Measurements from ENCODE around the gene GRPEL1. TPM values are rescaled to one million over a fixed set of nuclear protein-coding genes. Genes with fewer than 3 reads are reported as not detected.

Gene GRPEL1
- polyA plus RNA-seq, 1 donor from 2014 or later, result 28.5 TPM

- no peak overlapping the region for H3K9ac ChIP-seq (ENCODE audit: low read length)
- H3K4me3 ChIP-seq (ENCODE audit: low read length), result no peak overlapping the region
- no peak overlapping the region for H3K27ac ChIP-seq (ENCODE audit: low read length)
- no peaks in the 10 kb centered on the region for H3K27me3 ChIP-seq (ENCODE audit: insufficient read depth, low read depth, low read length)
- H3K9me2 ChIP-seq (ENCODE audit: insufficient read depth, low read length), result no peaks in the 10 kb centered on the region
- no peaks in the 10 kb centered on the region for H3K9me3 ChIP-seq (ENCODE audit: low read length)
- H4K20me1 ChIP-seq (ENCODE audit: insufficient read depth), result no peaks in the 10 kb centered on the region
- no peak overlapping the region for H2AFZ ChIP-seq (ENCODE audit: low read depth, low read length)
- H3K36me3 ChIP-seq (ENCODE audit: insufficient read depth, low read length), result no peaks in the 10 kb centered on the region
- no peaks in the 10 kb centered on the region for H3K79me2 ChIP-seq (replicated peaks; ENCODE audit: insufficient read depth, low read length)
- no peak overlapping the region for H3K4me2 ChIP-seq (ENCODE audit: low read length)
- no peaks in the 10 kb centered on the region for H3F3A ChIP-seq (ENCODE audit: insufficient read depth, low read length, poor library complexity, severe bottlenecking)
- TF ChIP-seq SMC3 (conservative IDR thresholded peaks at IDR 0.05; ENCODE audit: poor library complexity), result no peak
- TF ChIP-seq TAF1 (IDR thresholded peaks at IDR 0.05; ENCODE audit: low read depth), result no peak
- TF ChIP-seq REST (IDR thresholded peaks at IDR 0.05; ENCODE audit: borderline replicate concordance), result no peak
- no peak for TF ChIP-seq EZH2 (IDR thresholded peaks at IDR 0.05; ENCODE audit: borderline replicate concordance, insufficient read depth, low read length, poor library complexity, severe bottlenecking)
- TF ChIP-seq RAD21 (conservative IDR thresholded peaks at IDR 0.05), result no peak
- no peak for TF ChIP-seq EP300 (conservative IDR thresholded peaks at IDR 0.05; ENCODE audit: poor library complexity, severe bottlenecking)
- TF ChIP-seq MXI1 (conservative IDR thresholded peaks at IDR 0.05; ENCODE audit: poor library complexity, severe bottlenecking), result no peak
- no peak for TF ChIP-seq POLR2AphosphoS5 (IDR thresholded peaks at IDR 0.05)
- TF ChIP-seq CTCF (IDR thresholded peaks at IDR 0.05; ENCODE audit: poor library complexity, severe bottlenecking), result no peak
Measured at GRCh38 chr4:7095611-7096155, 27.8 kb upstream of the GRPEL1 start.

GRCh38 chr4:7094916-7095315 lies 27.1 kb upstream of the GRPEL1 start:
- Histone ChIP-seq H2AFZ (ENCODE audit: low read depth, low read length) (no peak overlapping the region), H3K27ac (ENCODE audit: low read length) (no peak overlapping the region), H3K9me3 (ENCODE audit: low read length) (no peaks in the 10 kb centered on the region), H4K20me1 (ENCODE audit: insufficient read depth) (no peaks in the 10 kb centered on the region), H3K79me2 (replicated peaks; ENCODE audit: insufficient read depth, low read length) (no peaks in the 10 kb centered on the region), H3K27me3 (ENCODE audit: insufficient read depth, low read depth, low read length) (no peaks in the 10 kb centered on the region), H3K9me2 (ENCODE audit: insufficient read depth, low read length) (no peaks in the 10 kb centered on the region), H3K4me3 (ENCODE audit: low read length) (no peak overlapping the region), H3K4me2 (ENCODE audit: low read length) (no peak overlapping the region), H3K9ac (ENCODE audit: low read length) (no peak overlapping the region), H3K36me3 (ENCODE audit: insufficient read depth, low read length) (no peaks in the 10 kb centered on the region), H3F3A (ENCODE audit: insufficient read depth, low read length, poor library complexity, severe bottlenecking) (no peaks in the 10 kb centered on the region)
- no peak for TF ChIP-seq TAF1 (IDR thresholded peaks at IDR 0.05; ENCODE audit: low read depth)
- no peak for TF ChIP-seq MXI1 (conservative IDR thresholded peaks at IDR 0.05; ENCODE audit: poor library complexity, severe bottlenecking)
- TF ChIP-seq SMC3 (conservative IDR thresholded peaks at IDR 0.05; ENCODE audit: poor library complexity), result no peak
- no peak for TF ChIP-seq POLR2AphosphoS5 (IDR thresholded peaks at IDR 0.05)
- no peak for TF ChIP-seq CTCF (IDR thresholded peaks at IDR 0.05; ENCODE audit: poor library complexity, severe bottlenecking)
- no peak for TF ChIP-seq EP300 (conservative IDR thresholded peaks at IDR 0.05; ENCODE audit: poor library complexity, severe bottlenecking)
- TF ChIP-seq EZH2 (IDR thresholded peaks at IDR 0.05; ENCODE audit: borderline replicate concordance, insufficient read depth, low read length, poor library complexity, severe bottlenecking), result no peak
- no peak for TF ChIP-seq RAD21 (conservative IDR thresholded peaks at IDR 0.05)
- TF ChIP-seq REST (IDR thresholded peaks at IDR 0.05; ENCODE audit: borderline replicate concordance), result no peak

All from neural cell (in vitro differentiated cells).